NOMO-1 treated with dmso at 0.1 percent for 144 hours (cell line): ENCODE data around the gene SLCO6A1.
"Not testable (repeated sequence)": the region's sequence is repeated elsewhere in the genome, so short reads cannot be mapped to it uniquely, and the experiment has no call there.

Experiments
- DNase-seq: peaks from one replicate; lab custom pipeline; 2025; ENCODE audit not compliant: unreplicated experiment; lab: John Stamatoyannopoulos, UW

SLCO6A1 gene, protein sequence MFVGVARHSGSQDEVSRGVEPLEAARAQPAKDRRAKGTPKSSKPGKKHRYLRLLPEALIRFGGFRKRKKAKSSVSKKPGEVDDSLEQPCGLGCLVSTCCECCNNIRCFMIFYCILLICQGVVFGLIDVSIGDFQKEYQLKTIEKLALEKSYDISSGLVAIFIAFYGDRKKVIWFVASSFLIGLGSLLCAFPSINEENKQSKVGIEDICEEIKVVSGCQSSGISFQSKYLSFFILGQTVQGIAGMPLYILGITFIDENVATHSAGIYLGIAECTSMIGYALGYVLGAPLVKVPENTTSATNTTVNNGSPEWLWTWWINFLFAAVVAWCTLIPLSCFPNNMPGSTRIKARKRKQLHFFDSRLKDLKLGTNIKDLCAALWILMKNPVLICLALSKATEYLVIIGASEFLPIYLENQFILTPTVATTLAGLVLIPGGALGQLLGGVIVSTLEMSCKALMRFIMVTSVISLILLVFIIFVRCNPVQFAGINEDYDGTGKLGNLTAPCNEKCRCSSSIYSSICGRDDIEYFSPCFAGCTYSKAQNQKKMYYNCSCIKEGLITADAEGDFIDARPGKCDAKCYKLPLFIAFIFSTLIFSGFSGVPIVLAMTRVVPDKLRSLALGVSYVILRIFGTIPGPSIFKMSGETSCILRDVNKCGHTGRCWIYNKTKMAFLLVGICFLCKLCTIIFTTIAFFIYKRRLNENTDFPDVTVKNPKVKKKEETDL

DNA sequence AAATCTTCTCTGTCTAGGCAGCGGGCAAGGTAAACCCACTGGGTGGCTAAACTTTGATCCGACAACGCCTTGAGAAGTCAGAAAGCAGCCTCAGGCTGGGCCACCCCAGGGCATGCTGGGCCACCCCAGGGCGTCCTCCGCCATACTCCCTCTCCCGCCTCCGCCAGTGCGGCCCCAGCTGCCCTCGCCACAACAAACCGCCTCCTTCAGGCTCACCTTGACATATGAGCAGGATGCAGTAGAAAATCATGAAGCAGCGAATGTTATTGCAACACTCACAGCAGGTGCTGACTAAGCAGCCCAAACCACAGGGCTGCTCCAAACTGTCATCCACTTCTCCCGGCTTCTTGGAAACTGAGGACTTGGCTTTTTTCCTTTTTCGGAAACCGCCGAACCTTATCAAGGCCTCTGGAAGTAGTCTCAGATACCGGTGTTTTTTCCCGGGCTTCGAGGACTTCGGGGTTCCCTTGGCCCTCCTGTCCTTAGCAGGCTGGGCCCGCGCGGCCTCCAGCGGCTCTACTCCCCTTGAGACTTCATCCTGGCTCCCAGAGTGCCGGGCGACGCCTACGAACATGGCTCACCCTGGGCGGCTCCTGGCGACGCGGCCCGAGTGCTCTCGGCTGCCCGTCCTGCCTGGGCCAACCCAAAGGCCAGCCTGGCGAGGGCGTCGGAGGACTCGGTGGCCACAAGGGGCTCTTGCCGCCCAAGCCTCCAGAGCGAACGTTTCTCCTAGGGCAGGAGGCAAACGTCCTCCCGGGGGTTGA, at the start of gene SLCO6A1:
Gene SLCO6A1 (minus strand): TSS at position 731 of the 764 bp plus-strand sequence. CDS start 157 bp downstream, at position 574.
- DNase-seq: no peak

DNA sequence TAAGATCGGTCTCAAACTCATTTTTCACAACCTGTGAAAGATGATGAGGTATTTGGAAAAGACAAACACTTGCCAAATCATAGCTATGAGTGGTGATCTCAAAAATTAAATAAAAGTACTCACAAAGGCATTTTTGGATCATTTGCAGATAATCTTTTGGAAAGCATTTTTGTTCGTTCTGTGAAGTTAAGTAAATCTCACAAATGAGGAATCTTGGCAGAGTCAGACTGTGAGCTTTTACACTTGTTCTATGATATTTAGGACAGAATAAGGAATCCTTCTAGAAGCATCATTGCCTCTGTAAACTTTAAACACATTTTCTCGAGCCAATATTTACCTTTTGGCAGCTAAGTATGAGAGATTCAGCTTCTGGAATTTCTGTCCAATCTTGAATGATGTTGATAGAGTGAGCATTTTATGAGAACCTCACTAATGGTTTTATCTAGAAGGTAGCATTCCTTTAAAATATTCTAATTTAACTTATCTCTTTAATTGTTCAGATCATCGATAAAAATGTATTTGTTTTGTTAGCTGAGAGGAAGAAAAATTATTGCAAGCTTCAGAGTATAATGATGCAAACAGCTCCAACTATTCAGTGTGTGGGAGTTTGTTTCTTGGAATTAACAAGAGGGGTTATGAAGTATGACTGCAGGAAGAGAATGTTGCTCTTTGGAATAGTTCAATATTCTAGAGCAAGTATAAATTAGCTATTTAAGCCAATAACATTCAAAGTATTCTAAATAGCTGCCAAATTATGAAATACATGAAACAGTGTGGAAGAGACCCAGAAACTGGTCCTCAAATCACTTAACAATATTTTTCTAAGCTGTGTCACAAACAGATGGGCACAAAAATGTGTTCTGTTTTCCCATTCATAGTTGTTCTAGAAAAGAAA, 48.6 kb upstream of the SLCO6A1 start:
- DNase-seq: no peak

DNA sequence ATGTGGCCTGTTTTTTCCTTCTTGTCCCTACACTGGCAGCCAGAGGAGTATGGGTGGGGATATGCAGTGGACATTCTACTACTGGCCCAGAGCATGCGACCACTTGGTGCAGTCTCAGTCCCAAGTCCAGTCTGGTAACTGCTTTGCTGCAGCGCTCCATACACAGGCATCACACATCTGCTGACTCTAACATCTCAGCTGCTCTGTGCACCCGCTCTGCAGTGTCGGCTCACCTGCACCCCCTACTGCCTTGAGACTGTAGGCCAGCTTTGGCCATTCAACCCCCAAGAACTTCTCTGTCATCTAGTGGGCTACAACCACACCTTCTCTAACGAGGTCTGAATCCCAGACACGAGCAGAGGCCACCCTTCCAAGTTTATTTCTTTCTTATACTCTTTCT, 46.4 kb upstream of the SLCO6A1 start:
- DNase-seq: no peak

DNA sequence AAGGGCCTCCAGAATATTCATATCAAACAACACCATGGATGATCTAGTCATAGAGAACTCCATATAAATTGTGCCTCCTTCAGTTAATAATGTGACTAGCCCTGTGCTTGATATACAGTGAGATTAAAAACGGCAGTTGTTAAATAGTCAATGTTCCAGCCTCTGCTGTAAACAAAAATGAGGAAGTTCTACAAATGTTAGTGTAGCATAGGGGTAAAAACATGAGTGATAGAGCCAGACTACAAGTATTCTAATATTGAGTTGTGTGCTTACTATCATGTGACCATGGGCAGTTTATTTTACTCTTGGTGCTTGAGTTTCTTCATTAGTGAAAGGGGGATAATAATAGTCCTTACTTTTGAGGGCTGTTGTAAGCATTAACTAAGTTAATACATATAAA, 43.3 kb upstream of the SLCO6A1 start:
- no peak for DNase-seq

DNA sequence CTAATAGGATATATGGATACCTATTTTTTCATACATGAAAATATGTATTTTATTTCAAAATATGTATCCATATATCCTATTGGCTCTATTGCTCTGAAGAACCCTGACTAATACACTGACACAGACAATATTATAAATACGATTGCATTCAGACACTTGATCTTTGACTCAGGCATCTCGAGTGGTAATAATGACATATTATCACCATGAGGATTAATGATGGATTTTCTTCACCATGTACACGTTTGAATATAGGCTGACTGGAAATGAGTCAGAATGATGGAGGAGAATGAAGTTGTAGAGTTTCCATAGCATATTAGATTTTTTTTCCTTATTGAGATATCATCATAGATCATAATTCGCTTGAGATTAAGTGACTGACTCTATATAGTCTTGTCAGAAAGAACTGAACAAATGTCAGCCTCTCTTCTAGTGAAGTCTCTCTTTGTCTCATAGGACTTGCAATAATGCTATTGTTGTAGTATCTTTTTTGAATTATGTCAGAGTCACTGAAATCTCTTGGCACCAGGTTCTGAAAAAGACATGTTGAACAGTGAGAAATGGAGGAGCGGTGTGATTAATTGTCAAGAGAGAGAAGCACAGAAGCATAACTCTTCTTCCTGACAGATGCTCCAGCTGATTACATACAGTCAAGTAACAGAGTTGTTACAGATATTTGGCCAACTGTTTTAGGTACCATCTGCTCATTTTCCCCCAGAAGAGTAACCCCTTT, 41.4 kb upstream of the SLCO6A1 start:
- no peak for DNase-seq

DNA sequence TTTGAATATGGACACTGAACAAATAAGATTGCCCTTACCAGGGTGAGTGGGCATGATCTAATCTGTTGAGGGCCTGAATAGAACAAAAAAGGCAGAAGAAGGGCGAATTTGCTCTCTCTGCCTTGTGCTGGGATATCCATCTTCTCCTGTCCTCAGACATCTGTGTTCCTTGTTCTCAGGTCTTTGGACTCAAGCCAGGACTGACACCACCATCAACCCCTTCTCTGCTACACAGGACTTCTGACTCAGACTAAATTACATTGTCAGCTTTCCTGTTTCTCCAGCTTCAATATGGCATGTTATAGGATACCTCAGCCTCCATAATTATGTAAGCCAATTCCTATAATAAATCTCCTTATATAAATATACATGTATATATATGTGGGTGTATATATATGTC, 40.8 kb upstream of the SLCO6A1 start:
- DNase-seq: no peak

DNA sequence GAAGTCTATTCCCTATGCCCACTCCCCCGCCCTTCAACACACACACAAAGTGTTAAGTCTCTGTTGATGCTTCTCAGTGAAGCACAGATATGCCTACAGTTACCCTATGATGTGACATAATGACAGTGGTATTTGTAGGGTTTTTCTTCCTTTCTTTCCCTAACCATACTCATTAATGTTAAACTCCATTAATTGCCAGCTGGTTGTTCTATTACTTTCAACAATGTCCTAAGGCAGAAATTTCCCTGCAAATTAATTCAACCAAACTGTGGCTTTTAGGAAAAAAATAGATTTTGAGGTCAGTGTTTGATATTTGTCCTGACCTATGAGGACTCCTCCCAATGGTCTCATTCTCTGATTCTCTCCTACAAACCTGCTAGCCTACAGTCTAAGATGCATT, 38.2 kb upstream of the SLCO6A1 start:
- no peak for DNase-seq

DNA sequence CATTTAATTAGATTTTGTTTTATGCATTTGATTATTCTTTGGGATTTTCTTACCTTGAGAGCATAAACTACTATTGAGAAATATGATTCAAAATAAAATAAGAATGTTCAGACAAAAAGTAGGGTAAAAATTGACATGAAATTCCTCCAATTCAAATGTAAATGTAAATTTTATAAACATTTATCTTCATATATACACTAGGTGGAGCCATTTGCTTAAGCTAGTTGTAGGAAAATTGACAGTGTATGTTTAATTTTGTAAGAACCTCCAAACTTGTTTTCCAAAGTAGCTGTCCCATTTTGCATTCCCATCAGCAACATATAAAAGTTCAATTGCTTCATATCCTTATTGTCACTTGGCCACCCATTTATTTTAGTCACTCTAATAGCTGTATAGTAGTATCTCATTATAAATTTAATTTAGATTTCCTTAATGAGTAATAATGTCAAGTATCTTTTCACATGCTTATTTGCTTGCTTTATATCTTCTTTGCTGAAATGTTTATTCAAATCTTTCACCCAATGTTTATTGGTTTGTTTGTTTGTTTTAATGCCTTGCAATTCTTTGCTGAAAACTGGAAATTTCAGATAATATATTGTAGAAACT, 37.6 kb upstream of the SLCO6A1 start:
- DNase-seq: no peak

DNA sequence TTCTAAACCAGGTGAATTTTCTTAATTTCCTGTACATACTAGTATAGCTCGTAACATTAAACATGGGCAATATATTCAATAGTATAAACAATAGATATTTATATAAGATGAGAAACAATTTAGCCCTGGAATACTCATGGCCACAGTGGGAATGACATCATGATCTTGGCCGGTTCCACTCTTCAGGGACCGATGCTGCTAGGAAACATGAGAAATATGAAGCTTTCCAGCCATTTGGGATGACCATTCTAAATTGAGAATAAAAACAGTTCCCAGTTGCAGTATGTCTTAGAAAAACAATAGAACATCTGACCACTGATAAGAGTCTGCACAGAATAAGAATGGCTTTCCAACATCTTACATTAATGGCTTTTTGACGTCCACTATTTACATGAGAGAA, 33.3 kb upstream of the SLCO6A1 start:
- DNase-seq: no peak

DNA sequence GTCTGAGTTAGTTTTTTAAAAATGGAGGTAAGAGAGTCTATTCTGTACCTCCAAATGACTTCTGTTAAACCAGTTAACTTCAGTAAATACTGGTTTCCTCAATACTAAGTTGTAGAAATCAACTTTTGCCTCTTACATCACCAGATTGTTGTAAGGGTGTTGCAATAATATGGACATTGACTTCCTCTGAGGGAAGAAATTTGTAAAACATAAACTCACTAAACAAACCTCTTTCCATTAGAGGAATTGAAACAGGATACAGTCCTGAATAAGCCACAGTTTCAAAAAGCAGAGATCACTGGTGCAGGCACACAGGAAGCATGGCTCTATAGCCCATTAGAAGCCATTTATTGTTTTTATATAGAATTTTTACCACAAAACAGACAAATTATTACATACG, 32.7 kb upstream of the SLCO6A1 start:
- DNase-seq: peak; percentile 73

DNA sequence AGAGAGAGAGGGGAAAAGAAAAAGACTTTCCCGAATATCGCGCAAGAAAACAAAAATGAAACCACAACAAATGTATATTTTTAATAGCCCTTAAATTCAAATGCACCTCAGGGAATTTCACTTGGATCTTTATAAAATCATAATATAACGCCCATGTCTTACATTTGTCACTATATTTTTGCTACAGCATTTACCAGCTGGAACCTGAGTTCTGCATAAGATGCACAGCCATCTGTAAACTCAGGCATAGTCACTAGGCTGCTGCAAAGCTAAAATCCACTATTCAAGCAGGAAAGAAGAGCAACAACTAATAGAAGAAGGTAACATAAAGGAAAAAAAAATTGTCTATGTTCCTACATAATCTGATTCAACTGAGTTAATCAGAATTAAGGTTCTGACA, 30.6 kb upstream of the SLCO6A1 start:
- no peak for DNase-seq

DNA sequence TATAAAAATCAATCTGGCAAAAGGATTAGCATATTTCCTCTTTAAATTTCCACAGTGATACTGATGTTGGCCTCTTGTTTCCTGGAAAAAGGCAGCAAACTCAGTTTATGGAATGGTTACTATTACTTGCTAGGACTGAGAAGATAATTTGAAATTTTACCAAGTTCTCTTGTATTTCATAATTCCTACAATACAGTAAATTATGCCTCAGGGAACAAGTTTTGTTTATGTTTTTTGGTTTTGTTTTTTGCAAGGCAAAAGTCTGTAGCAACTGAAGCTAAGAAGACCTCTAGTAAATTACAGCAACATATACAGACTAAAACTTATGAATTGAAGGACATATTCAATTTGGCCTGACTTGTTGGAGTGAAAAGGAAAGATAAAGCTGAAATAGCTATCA, 30.2 kb upstream of the SLCO6A1 start:
- DNase-seq: no peak

DNA sequence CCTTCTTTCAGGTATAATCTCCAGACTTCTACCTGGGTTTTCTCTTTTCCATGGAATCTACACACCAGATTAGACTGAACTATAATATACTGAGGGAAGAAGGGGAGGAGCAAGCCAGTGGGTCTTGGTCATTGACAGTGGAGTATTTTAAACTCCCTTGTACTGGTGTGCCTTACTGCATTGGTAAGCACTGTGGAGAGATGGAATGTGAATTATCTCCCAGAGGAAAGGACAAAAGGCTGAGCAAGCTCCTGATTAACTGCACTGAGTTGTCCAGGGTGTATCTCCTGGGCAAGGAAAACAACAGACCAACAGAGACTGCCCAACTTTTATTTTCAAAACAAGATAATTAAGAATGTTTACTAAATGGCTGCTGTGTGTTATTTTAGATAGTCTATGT, 29.8 kb upstream of the SLCO6A1 start:
- DNase-seq: no peak

DNA sequence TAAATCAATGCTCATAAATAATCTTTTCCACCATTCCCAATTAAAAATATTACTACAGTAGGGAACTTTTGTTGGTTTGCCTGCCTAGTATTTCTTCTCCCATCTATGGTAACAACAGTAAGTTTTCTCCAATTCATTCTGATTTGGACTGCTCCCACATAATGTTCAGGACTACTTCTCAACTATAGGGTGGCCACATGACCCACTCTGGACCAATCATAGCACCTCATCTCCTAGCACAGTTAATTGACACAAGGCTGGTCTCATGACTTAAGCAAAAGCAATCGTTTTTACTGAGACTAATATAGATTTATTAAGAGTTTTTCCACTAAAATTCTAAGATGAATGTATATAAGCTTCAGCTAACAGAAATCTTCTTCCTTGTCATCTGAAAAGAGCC, 28.7 kb upstream of the SLCO6A1 start:
- DNase-seq: no peak

DNA sequence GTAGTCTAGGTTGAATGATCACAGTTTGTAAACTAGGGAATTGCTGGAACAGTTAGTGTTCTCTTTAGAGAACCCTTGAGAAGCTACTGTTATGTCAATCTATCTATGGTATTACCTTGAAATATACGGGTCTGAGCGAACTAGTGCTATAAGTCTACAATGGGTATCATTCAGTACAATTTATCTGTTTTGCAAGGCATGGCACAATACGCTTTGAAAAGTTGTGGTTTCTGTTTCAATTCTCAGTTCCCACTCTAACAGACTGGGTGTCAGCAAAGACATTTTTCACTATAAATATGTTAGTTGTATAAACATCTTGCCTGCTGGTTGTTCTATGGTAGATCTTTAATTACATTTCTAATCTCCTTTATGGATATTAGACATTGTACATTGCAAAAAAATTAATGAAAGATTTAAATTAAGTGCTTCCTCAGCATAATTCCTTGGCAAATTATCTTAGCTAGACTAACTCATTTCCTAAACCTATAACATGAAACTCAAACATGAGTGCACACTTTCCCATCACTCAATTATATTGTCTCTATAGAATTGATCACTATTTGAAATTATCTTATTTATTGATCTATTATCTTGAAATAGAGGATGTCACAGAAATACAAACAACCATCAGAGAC, 24.9 kb upstream of the SLCO6A1 start:
- no peak for DNase-seq

DNA sequence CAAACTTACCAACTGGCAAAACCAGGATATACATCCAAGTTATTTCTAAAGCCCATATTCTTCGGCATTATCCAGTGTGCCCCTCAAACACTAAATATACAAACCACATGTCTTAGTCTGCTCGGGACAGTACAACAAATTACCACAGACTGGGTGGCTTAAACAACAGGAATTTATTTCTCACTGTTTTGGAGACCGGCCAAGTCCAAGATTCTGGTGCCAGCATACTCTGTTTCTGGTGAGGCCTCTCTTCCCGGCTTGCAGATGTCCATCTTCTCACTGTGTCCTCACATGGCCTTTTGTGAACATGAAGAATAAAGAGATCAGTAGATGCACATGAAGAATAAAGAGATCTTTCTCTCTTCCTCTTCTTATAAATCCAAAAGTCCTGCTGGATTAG, 12.9 kb upstream of the SLCO6A1 start:
- DNase-seq: no peak

DNA sequence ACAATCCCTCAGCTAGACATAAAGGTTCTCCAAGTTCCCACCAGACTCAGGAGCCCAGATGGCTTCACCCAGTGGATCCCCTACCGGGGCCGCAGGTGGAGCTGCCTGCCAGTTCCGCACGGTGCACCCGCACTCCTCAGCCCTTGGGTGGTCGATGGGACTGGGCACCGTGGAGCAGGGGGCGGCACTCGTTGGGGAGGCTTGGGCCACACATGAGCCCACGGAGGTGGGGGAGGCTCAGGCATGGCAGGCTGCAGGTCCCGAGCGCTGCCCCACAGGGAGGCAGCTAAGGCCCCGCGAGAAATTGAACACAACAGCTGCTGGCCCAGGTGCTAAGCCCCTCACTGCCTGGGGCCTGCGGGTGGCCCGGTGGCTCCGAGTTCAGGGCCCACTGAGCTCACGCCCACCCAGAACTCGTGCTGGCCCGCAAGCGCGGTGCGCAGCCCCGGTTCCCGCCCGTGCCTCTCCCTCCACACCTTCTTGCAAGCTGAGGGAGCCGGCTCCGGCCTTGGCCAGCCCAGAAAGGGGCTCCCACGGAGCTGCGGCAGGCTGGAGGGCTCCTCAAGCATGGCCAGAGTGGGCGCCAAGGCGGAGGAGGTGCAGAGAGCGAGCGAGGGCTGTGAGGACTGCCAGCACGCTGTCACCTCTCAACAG, 7.4 kb downstream of the SLCO6A1 start:
- not testable (repeated sequence) for DNase-seq

DNA sequence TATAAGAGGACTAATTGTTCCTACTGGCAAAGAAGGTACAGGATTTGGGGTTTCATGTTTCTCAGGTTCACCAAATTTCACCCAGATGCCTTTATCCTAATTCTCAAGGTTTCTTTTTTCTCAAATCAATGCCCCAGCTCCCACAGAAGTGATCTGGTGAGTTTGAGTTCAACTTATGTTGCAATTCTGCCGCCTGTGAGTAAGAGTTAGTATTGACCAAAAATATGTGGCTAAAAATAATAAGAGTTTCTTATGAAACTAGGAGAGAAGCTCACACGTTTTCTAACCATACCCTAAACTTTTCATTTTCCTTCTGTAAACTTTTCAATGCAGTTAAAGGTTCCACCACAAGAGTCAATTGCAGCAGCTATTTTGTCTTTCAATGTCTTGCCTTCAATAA, 15.1 kb downstream of the SLCO6A1 start:
- peak; percentile 43 for DNase-seq
